GM15510 (cell line): Measurements from ENCODE around the gene HNRNPAB.

ENCODE experiments used
- POLR2A ChIP-seq: IDR thresholded peaks from 3 replicates; pipeline ENCODE4 v1.6.1; 2011; ENCODE audit warnings: borderline replicate concordance; ENCODE audit not compliant: insufficient read length; ENCODE audit errors: extremely low read depth

HNRNPAB gene

GRCh38 chr5:178213748-178214151 is 9.4 kb downstream of the HNRNPAB start:
- no peak for TF ChIP-seq POLR2A

GRCh38 chr5:178214160-178214803 is 9.9 kb downstream of the HNRNPAB start:
- peak; percentile 19 for TF ChIP-seq POLR2A

GRCh38 chr5:178215280-178216002 is 11.1 kb downstream of the HNRNPAB start:
- TF ChIP-seq POLR2A, result no peak

GRCh38 chr5:178216088-178216534 is 11.8 kb downstream of the HNRNPAB start:
- no peak for TF ChIP-seq POLR2A

- TF ChIP-seq POLR2A, result no peak
These were observed 12.4 kb downstream of the HNRNPAB start for GRCh38 chr5:178216779-178217178.

GRCh38 chr5:178218237-178218776 is 14.0 kb downstream of the HNRNPAB start:
- no peak for TF ChIP-seq POLR2A

- no peak for TF ChIP-seq POLR2A
These were observed 14.5 kb downstream of the HNRNPAB start for GRCh38 chr5:178218827-178219226.

- no peak for TF ChIP-seq POLR2A
These were observed 16.9 kb downstream of the HNRNPAB start for GRCh38 chr5:178221282-178221681.

- TF ChIP-seq POLR2A, result no peak
These were observed 17.5 kb downstream of the HNRNPAB start for GRCh38 chr5:178221853-178222252.

- no peak for TF ChIP-seq POLR2A
These were observed 18.0 kb downstream of the HNRNPAB start for GRCh38 chr5:178222292-178222691.

GRCh38 chr5:178223196-178223773 is 19.0 kb downstream of the HNRNPAB start:
- TF ChIP-seq POLR2A, result no peak

- TF ChIP-seq POLR2A, result peak; percentile 17
These were observed 19.5 kb downstream of the HNRNPAB start for GRCh38 chr5:178223828-178224335.

GRCh38 chr5:178224403-178224802 is 20.1 kb downstream of the HNRNPAB start:
- peak; percentile 5 for TF ChIP-seq POLR2A

- TF ChIP-seq POLR2A, result no peak
These were observed 20.8 kb downstream of the HNRNPAB start for GRCh38 chr5:178225174-178225573.

GRCh38 chr5:178227138-178227659 is 22.9 kb downstream of the HNRNPAB start:
- no peak for TF ChIP-seq POLR2A
